Type B pancreatic cell (in vitro differentiated cells): ENCODE results near the gene CSNK2B. TPM values are rescaled to one million over a fixed set of nuclear protein-coding genes. Genes with fewer than 3 reads are reported as not detected.

Experiments
- DNase-seq: peaks from one replicate; pipeline ENCODE4 v3.0.0; 2021; ENCODE audit warnings: mixed read lengths; ENCODE audit not compliant: unreplicated experiment; ENCODE audit errors: extremely low spot score
- H3K27ac Mint-ChIP-seq: 2 replicates; pipeline ENCODE4 v1.8.0; 2021; ENCODE audit warnings: mild to moderate bottlenecking, mixed read lengths
- H3K27me3 Mint-ChIP-seq: 2 replicates; pipeline ENCODE4 v1.8.0; 2021; ENCODE audit warnings: mixed read lengths
- H3K36me3 Mint-ChIP-seq: 2 replicates; pipeline ENCODE4 v1.8.0; 2021; ENCODE audit warnings: mixed read lengths
- H3K4me1 Mint-ChIP-seq: one replicate; pipeline ENCODE4 v1.8.0; 2021; ENCODE audit warnings: mixed read lengths; ENCODE audit not compliant: unreplicated experiment
- H3K4me3 Mint-ChIP-seq: 2 replicates; pipeline ENCODE4 v1.8.0; 2021; ENCODE audit warnings: mild to moderate bottlenecking, mixed read lengths
- H3K9me3 Mint-ChIP-seq: 2 replicates; pipeline ENCODE4 v1.8.0; 2021; ENCODE audit warnings: mixed read lengths
- CTCF ChIP-seq: fragments of 200-600 bp; sonication (generic); conservative IDR thresholded peaks from 2 replicates; pipeline ENCODE4 v1.5.0; 2021; ENCODE audit warnings: antibody characterized with exemption, mild to moderate bottlenecking
- total RNA-seq: library from RNA; stranded (reverse); gene quantifications from 2 replicates; pipeline ENCODE4 v1.2.1, GENCODE V29; 2021; ENCODE audit warnings: low replicate concordance

The CSNK2B gene
- total RNA-seq, 1 donor from 2014 or later: 175 TPM

GRCh38 chr6:31700740-31701401, 35.0 kb downstream of the CSNK2B start:
- Mint-ChIP-seq H3K27ac (peak overlapping the region; percentile 97), H3K4me1 (peaks cover 14% of the 10 kb centered on the region), H3K9me3 (no peaks in the 10 kb centered on the region), H3K36me3 (peaks cover 18% of the 10 kb centered on the region), H3K4me3 (peak overlapping the region; percentile 91), H3K27me3 (no peaks in the 10 kb centered on the region)
- DNase-seq: no peak
- no peak for TF ChIP-seq CTCF

GRCh38 chr6:31701666-31702404, 36.0 kb downstream of the CSNK2B start:
- DNase-seq: no peak
- Mint-ChIP-seq H3K4me3 (peak overlapping the region; percentile 91), H3K9me3 (no peaks in the 10 kb centered on the region), H3K4me1 (peaks cover 14% of the 10 kb centered on the region), H3K36me3 (peaks cover 17% of the 10 kb centered on the region), H3K27me3 (no peaks in the 10 kb centered on the region), H3K27ac (peak overlapping the region; percentile 97)
- no peak for TF ChIP-seq CTCF

GRCh38 chr6:31702405-31702818, 36.5 kb downstream of the CSNK2B start:
- H3K27ac Mint-ChIP-seq: peak overlapping the region; percentile 97
- DNase-seq: no peak
- no peaks in the 10 kb centered on the region for H3K9me3 Mint-ChIP-seq

GRCh38 chr6:31702819-31703716, 37.2 kb downstream of the CSNK2B start, which contains the start of gene ABHD16A:
Gene ABHD16A, minus strand, starts transcription at chr6:31703324. Its CDS starts 43 bp downstream, at chr6:31703281.
- peaks cover 14% of the 10 kb centered on the region for H3K4me1 Mint-ChIP-seq
- TF ChIP-seq CTCF: peak; percentile 32
- peak within 1 kb of the TSS; percentile 97 for H3K27ac Mint-ChIP-seq
- H3K9me3 Mint-ChIP-seq: no peaks in the 10 kb centered on the region
- no peaks in the 10 kb centered on the region for H3K27me3 Mint-ChIP-seq
- peak within 1 kb of the TSS; percentile 91 for H3K4me3 Mint-ChIP-seq
- peaks cover 4% of the 10 kb centered on the region for H3K36me3 Mint-ChIP-seq
- peak; percentile 98 for DNase-seq

More at GRCh38 chr6:31702405-31702818, 36.5 kb downstream of the CSNK2B start:
- Mint-ChIP-seq H3K4me3 (peak overlapping the region; percentile 91), H3K4me1 (peaks cover 14% of the 10 kb centered on the region), H3K27me3 (no peaks in the 10 kb centered on the region), H3K36me3 (peaks cover 11% of the 10 kb centered on the region)
- TF ChIP-seq CTCF: no peak

GRCh38 chr6:31705931-31706330, 40.1 kb downstream of the CSNK2B start:
- TF ChIP-seq CTCF: no peak
- H3K36me3 Mint-ChIP-seq: peaks cover 3% of the 10 kb centered on the region
- no peaks in the 10 kb centered on the region for H3K9me3 Mint-ChIP-seq
- no peak overlapping the region for H3K27ac Mint-ChIP-seq
- no peaks in the 10 kb centered on the region for H3K27me3 Mint-ChIP-seq
- no peak for DNase-seq
- H3K4me3 Mint-ChIP-seq: no peak overlapping the region
- H3K4me1 Mint-ChIP-seq: peaks cover 18% of the 10 kb centered on the region
